SH-SY5Y (cell line): ENCODE measurements around the gene MED14.

Source experiments
- GATA2 ChIP-seq: IDR thresholded peaks from 2 replicates; pipeline ENCODE4 v1.6.1; 2011; ENCODE audit warnings: mild to moderate bottlenecking, low read depth, low read length
- GATA3 ChIP-seq: IDR thresholded peaks from 2 replicates; pipeline ENCODE4 v1.6.1; 2011; ENCODE audit warnings: low read depth, mild to moderate bottlenecking, low read length, moderate library complexity

DNA sequence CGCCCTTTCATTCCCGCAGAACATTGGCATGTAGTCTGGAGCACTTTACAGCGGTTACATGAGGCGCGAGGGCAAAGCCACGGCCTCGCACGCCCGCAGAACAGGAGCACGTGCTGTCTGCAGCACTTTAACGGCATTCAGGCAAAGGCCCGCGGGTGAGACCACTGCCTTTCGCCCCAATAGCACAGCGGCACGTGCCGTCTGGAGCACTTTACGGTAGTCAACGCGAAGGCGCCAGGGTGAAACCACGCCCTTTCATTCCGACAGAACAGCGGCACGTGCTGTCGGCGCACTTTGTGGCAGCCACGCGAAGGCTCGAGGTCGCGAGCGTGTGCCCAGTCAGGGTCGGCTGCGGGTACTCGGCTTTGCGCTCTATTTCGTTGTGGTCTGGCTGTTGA is 112.2 kb downstream of the MED14 start, which contains the start of gene MPC1L:
- TF ChIP-seq GATA2: no peak
- no peak for TF ChIP-seq GATA3
